HepG2 (cell line): ENCODE results near the gene CBFA2T2. TPM values are rescaled to one million over a fixed set of nuclear protein-coding genes. Genes with fewer than 3 reads are reported as not detected.

Source experiments
- FOXC1 ChIP-seq: sonication (generic); formaldehyde crosslinking; IDR thresholded peaks from 2 replicates; pipeline ENCODE4 v1.8.0; 2022; ENCODE audit warnings: mild to moderate bottlenecking, missing genetic modification reagents, borderline replicate concordance
- HHEX ChIP-seq: IDR thresholded peaks from 2 replicates; pipeline ENCODE4 v1.6.1; 2016; ENCODE audit warnings: control low read depth
- JDP2 ChIP-seq: sonication (generic); formaldehyde crosslinking; IDR thresholded peaks from 2 replicates; pipeline ENCODE4 v1.8.1; 2022; ENCODE audit warnings: missing genetic modification reagents, borderline replicate concordance
- KDM5B ChIP-seq: sonication (generic); formaldehyde crosslinking; IDR thresholded peaks from 2 replicates; pipeline ENCODE4 v1.4.0; 2020; ENCODE audit warnings: missing genetic modification reagents, mild to moderate bottlenecking, borderline replicate concordance
- MTA1 ChIP-seq: sonication (generic); formaldehyde crosslinking; IDR thresholded peaks from 2 replicates; pipeline ENCODE4 v1.4.0; 2020; ENCODE audit warnings: missing genetic modification reagents, mild to moderate bottlenecking, borderline replicate concordance
- RCOR2 ChIP-seq: IDR thresholded peaks from 2 replicates; pipeline ENCODE4 v1.6.1; 2016; ENCODE audit warnings: missing biosample characterization, missing genetic modification reagents
- RNF2 ChIP-seq: fragments of 450-650 bp; conservative IDR thresholded peaks from 2 replicates; pipeline ENCODE4 v1.6.1; 2016; ENCODE audit warnings: low read depth
- SATB2 ChIP-seq: sonication (generic); formaldehyde crosslinking; IDR thresholded peaks from 2 replicates; pipeline ENCODE4 v1.5.0; 2020; ENCODE audit warnings: missing genetic modification reagents
- SNRNP70 ChIP-seq: fragments of 200-400 bp; formaldehyde crosslinking; IDR thresholded peaks from 2 replicates; pipeline ENCODE4 v1.6.1; 2017; ENCODE audit warnings: mild to moderate bottlenecking, low read depth, low read length, moderate library complexity
- ZFP36L2 ChIP-seq: sonication (generic); formaldehyde crosslinking; IDR thresholded peaks from 2 replicates; pipeline ENCODE4 v1.4.0; 2020; ENCODE audit warnings: missing genetic modification reagents
- ZFP82 ChIP-seq: sonication (generic); formaldehyde crosslinking; IDR thresholded peaks from 2 replicates; pipeline ENCODE4 v1.5.1; 2020; ENCODE audit warnings: mild to moderate bottlenecking, missing genetic modification reagents, borderline replicate concordance
- ZKSCAN1 ChIP-seq: fragments of 150-350 bp; IDR thresholded peaks from 2 replicates; pipeline ENCODE4 v1.6.1; 2014; ENCODE audit warnings: low read length
- ZNF253 ChIP-seq: sonication (generic); formaldehyde crosslinking; IDR thresholded peaks from 2 replicates; pipeline ENCODE4 v1.8.0; 2022; ENCODE audit warnings: mild to moderate bottlenecking, missing genetic modification reagents, borderline replicate concordance
- ZNF274 ChIP-seq: sonication (generic); formaldehyde crosslinking; IDR thresholded peaks from 2 replicates; pipeline ENCODE4 v1.5.1; 2020; ENCODE audit warnings: mild to moderate bottlenecking, missing genetic modification reagents
- ZNF333 ChIP-seq: sonication (generic); formaldehyde crosslinking; IDR thresholded peaks from 2 replicates; pipeline ENCODE4 v1.4.0; 2020; ENCODE audit warnings: mild to moderate bottlenecking, missing genetic modification reagents, borderline replicate concordance
- ZNF607 ChIP-seq: sonication (generic); formaldehyde crosslinking; IDR thresholded peaks from 2 replicates; pipeline ENCODE4 v1.5.1; 2020; ENCODE audit warnings: missing genetic modification reagents, mild to moderate bottlenecking, borderline replicate concordance
- polyA plus RNA-seq, 8 experiments: library from polyadenylated mRNA; depleted of rRNA in 3 of 8; stranded (reverse) in 7 of 8; unstranded in 1 of 8; fragments of >200 nt; fragmentation: Illumina TruSeq in 4 of 8; extraction: Trizol in 4 of 8; gene quantifications; 2 replicates each; pipeline versions ENCODE4 v1.2.1 to v1.2.3, GENCODE V29; 2011 to 2016; ENCODE audit warnings: low read depth in 4 of 8, missing spikeins in 1 of 8, mixed read lengths in 1 of 8; ENCODE audit not compliant: insufficient read depth in 1 of 8
- total RNA-seq, 5 experiments: library from RNA; depleted of rRNA; stranded (reverse); fragments of >200 nt; fragmentation: Illumina TruSeq; extraction: Trizol; gene quantifications; 2 replicates each; pipeline ENCODE4 v1.2.3, GENCODE V29; 2016; ENCODE audit warnings: low read depth in 1 of 5
- TF ChIP-seq, protein P1 (sequence below): sonication (generic); formaldehyde crosslinking; IDR thresholded peaks from 2 replicates; pipeline ENCODE4 v1.9.0; 2021; ENCODE audit warnings: missing genetic modification reagents, mild to moderate bottlenecking, borderline replicate concordance
- TF ChIP-seq, protein P2 (sequence below): IDR thresholded peaks from 2 replicates; pipeline ENCODE4 v1.6.1; 2016; ENCODE audit warnings: mild to moderate bottlenecking
- TF ChIP-seq, protein P3 (sequence below): sonication (generic); formaldehyde crosslinking; IDR thresholded peaks from 2 replicates; pipeline ENCODE4 v1.4.0; 2020; ENCODE audit warnings: missing genetic modification reagents, borderline replicate concordance
- TF ChIP-seq, protein P4 (sequence below): sonication (generic); formaldehyde crosslinking; IDR thresholded peaks from 2 replicates; pipeline ENCODE4 v1.4.0; 2020; ENCODE audit warnings: missing genetic modification reagents

Gene CBFA2T2
- total and polyA plus RNA-seq, 2 of the 13 experiments (the other 11 are each of a cell fraction or from before 2014, with no cell fraction given), result 6.3 to 21.2 TPM

DNA sequence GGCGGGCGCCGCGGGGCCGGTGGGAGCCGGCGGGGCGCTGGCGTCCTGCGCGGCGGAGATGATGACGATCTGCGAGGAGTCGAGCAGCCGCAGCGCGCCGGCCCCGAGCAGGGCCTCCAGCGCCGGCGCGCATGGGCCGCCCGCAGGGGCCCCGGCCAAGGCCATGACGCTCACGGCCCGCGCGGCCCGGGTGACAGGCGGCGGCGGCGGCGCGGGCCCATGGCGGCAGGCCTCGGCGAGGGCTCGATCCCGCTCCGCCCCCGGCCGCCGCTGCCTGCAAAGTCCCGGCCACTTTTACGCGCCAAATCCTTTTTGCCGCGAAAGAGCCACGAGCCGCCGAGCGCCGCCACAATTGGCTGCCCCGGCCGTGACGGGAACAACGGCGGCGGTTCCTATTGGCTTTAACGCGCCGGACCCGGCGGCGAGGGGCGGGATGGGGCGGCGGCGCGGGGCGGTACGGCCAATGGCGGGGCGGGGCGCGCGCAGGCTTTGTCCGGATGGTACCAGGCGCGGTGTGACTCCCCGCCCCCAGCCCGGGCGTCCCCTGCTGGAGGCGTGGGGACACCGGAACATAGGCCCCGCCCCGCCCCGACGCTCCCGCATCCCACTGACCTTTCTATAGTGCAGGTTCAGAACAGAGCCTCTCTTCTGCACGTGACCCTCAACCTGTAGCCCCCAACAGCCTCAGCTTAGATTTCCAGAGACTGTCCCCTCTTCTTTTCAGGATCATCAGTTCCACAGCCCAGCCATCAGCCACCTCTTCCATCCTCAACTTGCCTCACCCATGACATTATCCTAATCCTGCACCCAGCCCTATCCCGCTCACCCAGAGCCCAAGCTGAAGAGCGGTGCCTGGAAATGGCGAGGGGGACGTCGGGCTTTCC lies 196.4 kb downstream of the CBFA2T2 start, which contains the start of gene E2F1 (continued):
- TF ChIP-seq ZNF274, result peak; percentile 49; the same call in 1 of the 2 replicates
- TF ChIP-seq ZNF607, result 0 out of 2 replicates have a peak, but pooled peaks have one; percentile 54
- no peak for TF ChIP-seq ZFP36L2
- no peak for TF ChIP-seq ZKSCAN1
- TF ChIP-seq, protein P1, sequence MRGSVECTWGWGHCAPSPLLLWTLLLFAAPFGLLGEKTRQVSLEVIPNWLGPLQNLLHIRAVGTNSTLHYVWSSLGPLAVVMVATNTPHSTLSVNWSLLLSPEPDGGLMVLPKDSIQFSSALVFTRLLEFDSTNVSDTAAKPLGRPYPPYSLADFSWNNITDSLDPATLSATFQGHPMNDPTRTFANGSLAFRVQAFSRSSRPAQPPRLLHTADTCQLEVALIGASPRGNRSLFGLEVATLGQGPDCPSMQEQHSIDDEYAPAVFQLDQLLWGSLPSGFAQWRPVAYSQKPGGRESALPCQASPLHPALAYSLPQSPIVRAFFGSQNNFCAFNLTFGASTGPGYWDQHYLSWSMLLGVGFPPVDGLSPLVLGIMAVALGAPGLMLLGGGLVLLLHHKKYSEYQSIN, result no peak
- TF ChIP-seq SATB2 (CRISPR knock-in tag), result no peak; the same call in 1 of the 2 replicates
- TF ChIP-seq KDM5B (CRISPR knock-in tag), result peak; percentile 77; the same call in 1 of the 2 replicates
- no peak for TF ChIP-seq SNRNP70
- TF ChIP-seq ZFP82 (CRISPR knock-in tag), result peak; percentile 94; the same call in 1 of the 2 replicates
- TF ChIP-seq ZNF253, result 0 out of 2 replicates have a peak, but pooled peaks have one; percentile 70
- TF ChIP-seq RNF2, result peak; percentile 88
- TF ChIP-seq FOXC1 (CRISPR knock-in tag), result 0 out of 2 replicates have a peak, but pooled peaks have one; percentile 64
- TF ChIP-seq HHEX (CRISPR knock-in tag), result no peak
- TF ChIP-seq, protein P2, sequence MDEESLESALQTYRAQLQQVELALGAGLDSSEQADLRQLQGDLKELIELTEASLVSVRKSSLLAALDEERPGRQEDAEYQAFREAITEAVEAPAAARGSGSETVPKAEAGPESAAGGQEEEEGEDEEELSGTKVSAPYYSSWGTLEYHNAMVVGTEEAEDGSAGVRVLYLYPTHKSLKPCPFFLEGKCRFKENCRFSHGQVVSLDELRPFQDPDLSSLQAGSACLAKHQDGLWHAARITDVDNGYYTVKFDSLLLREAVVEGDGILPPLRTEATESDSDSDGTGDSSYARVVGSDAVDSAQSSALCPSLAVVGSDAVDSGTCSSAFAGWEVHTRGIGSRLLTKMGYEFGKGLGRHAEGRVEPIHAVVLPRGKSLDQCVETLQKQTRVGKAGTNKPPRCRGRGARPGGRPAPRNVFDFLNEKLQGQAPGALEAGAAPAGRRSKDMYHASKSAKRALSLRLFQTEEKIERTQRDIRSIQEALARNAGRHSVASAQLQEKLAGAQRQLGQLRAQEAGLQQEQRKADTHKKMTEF (CRISPR knock-in tag), result 0 out of 2 replicates have a peak, but pooled peaks have one; percentile 14
- TF ChIP-seq, protein P3, sequence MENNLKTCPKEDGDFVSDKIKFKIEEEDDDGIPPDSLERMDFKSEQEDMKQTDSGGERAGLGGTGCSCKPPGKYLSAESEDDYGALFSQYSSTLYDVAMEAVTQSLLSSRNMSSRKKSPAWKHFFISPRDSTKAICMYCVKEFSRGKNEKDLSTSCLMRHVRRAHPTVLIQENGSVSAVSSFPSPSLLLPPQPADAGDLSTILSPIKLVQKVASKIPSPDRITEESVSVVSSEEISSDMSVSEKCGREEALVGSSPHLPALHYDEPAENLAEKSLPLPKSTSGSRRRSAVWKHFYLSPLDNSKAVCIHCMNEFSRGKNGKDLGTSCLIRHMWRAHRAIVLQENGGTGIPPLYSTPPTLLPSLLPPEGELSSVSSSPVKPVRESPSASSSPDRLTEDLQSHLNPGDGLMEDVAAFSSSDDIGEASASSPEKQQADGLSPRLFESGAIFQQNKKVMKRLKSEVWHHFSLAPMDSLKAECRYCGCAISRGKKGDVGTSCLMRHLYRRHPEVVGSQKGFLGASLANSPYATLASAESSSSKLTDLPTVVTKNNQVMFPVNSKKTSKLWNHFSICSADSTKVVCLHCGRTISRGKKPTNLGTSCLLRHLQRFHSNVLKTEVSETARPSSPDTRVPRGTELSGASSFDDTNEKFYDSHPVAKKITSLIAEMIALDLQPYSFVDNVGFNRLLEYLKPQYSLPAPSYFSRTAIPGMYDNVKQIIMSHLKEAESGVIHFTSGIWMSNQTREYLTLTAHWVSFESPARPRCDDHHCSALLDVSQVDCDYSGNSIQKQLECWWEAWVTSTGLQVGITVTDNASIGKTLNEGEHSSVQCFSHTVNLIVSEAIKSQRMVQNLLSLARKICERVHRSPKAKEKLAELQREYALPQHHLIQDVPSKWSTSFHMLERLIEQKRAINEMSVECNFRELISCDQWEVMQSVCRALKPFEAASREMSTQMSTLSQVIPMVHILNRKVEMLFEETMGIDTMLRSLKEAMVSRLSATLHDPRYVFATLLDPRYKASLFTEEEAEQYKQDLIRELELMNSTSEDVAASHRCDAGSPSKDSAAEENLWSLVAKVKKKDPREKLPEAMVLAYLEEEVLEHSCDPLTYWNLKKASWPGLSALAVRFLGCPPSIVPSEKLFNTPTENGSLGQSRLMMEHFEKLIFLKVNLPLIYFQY (CRISPR knock-in tag), result peak; percentile 62
- TF ChIP-seq MTA1 (CRISPR knock-in tag), result peak; percentile 80; the same call in 1 of the 2 replicates
- no peak for TF ChIP-seq RCOR2 (CRISPR knock-in tag)
- peak; percentile 55; the same call in 1 of the 2 replicates for TF ChIP-seq ZNF333 (CRISPR knock-in tag)
- TF ChIP-seq JDP2 (CRISPR knock-in tag), result peak; percentile 94
- TF ChIP-seq, protein P4, sequence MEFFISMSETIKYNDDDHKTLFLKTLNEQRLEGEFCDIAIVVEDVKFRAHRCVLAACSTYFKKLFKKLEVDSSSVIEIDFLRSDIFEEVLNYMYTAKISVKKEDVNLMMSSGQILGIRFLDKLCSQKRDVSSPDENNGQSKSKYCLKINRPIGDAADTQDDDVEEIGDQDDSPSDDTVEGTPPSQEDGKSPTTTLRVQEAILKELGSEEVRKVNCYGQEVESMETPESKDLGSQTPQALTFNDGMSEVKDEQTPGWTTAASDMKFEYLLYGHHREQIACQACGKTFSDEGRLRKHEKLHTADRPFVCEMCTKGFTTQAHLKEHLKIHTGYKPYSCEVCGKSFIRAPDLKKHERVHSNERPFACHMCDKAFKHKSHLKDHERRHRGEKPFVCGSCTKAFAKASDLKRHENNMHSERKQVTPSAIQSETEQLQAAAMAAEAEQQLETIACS (CRISPR knock-in tag), result no peak; the same call in 1 of the 2 replicates
